NCI-H1105 (cell line): Measurements from ENCODE around the gene GPS1.

Source experiments
- DNase-seq: peaks from one replicate; lab custom pipeline; 2025; lab: John Stamatoyannopoulos, UW

Gene GPS1

DNA sequence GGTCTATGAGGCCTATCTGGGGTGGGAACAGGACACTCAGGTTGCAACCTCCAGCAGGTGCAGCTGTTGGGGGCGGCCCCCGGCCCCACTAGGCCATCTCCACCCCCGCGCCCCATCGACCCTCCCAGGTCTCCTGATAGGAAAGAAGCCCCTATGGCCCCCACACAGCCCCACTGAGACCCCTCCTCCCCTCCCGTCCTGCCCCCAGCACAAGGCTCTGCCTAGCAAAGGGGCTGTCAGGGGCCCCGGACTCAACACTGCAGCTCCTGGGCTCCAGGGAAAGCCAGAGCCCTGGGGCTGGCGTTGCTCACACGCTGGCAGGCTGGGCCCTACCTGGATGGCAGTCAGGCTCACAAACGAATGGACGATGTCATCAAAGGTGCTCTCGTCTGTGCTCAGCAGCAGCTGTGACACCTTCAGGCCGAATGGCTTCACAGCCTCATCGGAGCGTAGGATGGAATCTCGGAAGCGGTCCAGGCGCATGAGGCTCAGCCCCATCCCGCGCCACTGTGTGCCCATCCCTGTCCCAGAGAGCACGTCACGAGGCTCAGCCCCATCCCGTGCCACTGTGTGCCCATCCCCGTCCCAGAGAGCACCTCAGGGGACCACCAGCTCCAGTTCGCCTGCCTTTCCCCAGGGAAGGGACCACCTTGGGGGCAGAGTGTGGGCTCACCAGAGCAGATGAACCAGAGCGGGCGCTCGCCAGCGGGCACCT lies 39.0 kb downstream of the GPS1 start:
- DNase-seq: no peak

DNA sequence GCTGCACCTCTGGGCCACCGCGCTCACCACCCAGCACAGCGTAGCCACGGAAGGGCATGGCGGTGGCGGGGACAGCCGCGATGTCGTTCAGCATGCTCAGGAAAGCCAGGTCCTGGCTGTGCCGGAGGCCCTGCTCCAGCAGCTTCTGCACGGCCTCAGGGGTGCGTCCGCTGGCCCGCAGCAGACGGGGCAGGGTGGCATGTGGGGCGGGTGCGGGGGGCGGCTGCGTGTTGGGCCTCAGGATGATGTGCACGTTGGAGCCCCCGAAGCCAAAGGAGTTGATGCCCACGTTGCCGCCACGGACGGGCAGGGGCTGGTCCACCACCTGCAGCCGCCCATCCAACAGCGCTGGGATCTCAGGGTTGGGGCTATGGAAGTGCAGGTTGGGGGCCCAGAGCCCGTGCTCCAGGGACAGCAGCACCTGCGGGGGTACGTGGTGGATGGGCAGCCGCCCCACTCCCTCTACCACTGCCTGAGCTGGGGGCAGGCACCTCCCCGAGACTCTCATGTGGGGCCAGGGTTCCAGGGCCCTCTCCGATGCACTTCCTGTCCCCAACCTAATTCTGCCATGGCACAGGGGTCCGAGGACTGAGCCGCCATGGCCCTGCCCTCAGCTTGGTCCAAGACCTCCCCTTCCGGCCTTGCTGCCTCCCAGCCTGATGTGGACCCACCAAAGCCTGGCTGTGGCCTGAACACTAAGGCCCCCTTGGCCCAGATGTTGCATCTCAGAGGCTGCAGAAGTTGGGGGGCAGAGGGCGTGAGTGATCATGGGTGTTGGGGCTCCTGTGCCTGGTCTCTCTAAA lies 39.8 kb downstream of the GPS1 start:
- DNase-seq: no peak

DNA sequence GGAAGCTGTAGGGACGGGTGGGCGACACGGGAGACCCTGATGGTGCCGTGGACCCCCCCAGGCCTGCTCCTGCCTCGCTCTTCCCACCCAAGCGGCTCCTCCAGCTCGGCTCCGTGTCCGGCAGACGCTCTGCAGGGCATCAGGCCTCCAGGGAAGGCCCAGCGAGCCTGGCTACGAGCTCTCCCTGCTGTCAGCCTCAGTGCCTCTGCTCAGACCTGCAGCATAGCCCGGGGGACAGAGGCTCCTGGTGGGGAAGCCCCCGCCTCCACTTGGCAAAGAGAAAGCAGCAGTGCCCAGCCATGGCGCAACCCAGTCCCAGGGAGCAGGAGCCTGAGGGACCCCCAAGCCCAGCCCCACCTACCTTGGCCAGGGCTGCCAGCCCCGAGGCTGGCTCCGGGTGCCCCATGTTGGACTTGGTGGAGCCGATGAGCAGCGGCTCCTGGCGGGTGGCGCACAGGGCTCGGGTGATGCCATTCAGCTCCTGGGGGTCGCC lies 40.4 kb downstream of the GPS1 start:
- DNase-seq: no peak

DNA sequence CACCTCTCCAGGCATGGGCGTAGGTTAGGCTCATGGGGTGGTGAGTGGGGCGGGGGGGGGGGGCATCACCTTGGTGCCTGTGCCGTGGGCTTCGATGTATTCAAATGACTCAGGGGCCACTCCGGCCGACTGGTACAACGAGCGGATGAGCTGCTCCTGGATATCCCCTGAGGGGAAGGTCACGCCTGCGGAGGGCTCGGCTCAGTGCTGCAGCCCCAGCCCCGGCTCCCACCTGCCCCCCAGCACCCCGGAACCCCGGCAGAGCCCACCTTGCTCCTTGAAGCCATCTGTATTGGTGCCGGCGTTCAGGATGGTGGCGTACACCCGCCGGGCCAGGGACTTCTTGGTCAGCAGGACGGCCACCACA lies 40.9 kb downstream of the GPS1 start:
- DNase-seq: no peak

DNA sequence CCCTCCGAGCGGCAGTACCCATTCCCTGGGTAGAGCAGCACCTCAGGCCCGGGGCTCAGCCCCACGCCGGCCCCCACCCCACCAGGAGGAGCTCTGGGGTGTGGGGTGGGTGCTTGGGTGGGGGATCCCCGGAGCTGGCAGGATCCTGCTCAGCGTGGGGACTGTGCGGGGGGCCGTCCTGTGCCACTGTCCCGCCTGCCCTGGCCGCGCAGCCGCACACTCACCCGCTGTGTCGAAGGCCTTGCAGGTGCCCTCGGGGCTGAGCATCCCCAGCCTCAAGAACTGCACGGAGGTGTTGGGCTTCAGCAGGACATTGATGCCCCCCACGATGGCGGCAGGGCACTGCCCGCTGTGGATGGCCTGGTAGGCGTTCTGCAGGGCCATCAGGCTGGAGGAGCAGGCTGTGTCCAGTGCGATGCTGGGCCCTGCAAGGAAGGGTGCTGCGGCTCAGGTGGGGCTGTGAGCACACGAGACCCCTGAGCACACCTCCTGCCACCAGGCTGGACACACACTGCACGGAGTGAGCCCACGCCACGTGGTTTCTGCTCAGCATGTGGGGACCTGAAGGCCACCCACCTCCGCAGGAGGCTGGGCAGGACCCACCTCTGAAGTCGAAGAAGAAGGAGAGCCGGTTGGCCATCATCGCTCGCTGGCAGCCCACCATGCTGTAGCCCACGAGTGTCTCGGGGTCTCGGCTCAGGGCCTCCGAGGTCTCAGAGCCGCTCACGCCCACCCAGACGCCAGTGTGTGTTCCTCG lies 41.5 kb downstream of the GPS1 start:
- no peak for DNase-seq

DNA sequence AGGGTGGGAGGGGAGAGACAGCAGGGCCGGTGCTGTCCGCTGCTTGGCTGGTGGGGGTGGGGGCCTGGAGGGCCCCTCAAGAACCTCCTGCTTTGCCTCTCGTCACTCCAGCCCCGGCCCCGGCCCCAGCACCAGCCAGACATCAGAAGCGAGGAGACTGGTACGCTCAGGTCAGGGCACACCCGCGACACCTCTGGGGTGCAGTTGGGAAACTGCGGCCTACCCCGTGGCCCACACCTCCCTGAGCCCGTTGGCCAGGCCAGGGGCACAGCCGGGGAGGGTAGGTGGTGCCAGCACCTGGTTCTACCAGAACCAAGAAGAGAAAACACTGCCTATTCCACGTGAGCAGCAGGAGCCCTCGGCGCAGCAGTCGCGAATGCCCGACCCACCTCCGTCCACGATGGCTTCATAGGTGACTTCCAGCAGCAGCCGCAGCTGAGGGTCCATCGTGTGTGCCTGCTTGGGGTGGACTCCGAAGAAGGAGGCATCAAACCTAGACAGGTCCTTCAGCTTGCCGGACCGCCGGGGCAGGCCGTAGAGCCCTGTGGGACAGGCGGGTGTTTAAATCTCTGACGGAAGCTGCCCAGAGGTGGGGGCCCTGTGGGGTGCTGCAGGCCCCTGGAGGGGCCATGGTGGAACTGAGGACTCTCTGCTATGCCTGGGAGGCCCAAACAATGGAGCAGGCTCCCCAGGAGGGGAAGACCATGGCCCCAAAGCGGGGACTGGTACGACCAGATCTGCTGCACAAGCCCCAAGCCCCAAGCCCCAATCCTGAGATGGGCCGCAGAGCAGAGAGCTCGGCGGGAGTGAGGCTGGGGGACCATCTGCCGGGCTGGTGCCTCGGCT lies 43.5 kb downstream of the GPS1 start:
- DNase-seq: no peak

DNA sequence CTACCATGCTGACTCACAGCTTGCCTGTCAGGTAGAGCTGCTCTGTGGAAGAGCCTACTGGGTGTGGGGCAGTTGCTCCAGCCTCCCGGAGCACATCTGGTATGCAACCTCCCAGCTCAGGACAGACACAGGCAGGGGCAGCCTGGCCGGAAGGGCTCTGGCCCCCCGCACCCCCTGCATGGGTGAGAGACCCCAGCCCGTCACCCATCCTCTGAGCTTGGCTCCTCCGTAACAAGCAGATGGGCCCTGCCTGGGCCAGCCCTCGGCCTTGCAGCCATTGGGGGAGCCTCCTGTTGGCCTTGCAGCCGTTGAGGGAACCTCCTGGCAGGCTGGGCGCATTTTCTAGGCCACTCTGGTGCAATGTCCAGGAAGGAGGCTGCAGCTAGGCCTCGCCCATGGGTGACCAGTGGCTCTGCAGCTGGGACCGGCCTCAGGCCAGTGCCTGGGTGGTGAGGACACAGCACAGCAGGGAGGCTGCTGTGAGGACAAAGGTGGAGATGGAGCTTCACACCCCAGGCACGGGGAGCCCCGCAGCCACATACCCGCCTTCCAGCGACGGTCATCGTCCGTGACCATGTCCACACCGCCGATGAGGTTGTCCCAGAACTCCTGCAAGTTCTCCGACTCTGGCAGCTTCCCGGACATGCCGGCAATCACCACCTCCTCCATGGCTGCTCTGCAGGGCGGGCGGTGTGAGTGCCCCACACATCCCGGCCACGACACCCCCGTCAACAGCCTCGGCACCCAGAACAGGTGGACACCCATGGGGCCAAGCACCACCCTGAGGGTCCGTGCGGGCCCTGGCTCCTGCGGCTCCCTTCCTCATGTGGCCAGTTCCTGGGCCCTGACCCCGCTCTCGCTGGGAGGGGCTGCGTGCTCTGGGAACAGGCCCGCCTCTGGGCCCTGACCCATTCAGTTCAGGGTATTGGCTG lies 44.3 kb downstream of the GPS1 start:
- no peak for DNase-seq

DNA sequence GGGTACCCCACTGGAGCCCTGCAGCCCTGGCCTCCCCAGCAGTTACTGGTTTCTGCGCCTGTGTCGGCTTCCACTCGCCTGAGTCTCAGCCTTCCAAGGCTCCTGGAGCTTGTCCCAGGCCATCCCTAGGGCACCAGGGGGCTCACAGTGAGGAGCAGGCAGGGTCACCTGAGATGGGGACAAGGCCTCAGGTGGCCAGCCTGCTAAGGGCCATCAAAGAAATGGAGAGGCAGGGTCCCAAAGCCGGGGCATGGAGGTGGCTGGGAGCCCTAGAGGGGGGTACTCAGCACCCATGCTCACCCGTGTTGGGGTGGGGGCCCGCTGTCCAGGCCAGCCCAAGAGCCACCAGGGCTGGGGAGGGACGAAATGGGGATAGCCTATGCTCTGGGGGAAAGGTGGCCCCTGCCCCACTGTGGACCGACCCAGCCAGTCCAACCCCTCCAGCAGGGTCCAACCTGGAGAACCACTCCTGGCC lies 45.0 kb downstream of the GPS1 start:
- no peak for DNase-seq

DNA sequence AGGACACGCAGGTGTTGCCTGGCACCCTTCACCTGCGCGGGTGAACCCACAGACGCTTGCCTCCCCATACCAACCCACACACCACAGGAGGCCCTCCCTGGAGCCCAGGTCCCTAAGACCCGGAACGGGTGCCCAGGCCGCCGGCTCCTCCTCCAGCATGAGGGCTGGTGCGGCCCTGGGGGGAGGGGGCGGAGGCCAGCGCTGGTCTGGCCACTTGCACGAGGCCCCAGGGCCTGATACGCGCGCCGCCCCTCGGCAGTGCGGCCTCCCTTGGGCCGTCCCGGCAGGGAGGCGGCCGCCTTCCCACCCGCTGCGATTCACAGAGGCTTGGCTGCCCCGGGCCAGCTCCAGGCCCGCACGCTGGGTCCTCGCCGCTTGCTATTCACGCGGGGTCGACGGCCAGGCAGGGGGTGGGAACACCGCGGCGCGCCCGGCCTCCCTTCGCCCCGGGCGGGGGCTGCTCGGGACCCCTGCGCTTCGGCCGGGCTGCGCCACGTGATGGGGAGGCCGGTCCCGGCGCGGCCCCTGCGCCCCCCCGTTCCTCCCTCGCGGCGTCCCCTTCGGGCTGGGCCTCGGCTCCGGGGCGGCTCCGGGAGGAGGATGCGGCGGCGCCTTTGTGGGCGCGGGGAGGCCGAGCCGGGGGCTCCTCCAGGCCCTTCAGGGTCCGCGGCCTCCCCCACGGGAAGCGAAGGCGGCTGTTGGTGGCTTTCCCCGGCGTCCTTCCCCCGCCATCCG lies 45.7 kb downstream of the GPS1 start:
- DNase-seq: no peak

DNA sequence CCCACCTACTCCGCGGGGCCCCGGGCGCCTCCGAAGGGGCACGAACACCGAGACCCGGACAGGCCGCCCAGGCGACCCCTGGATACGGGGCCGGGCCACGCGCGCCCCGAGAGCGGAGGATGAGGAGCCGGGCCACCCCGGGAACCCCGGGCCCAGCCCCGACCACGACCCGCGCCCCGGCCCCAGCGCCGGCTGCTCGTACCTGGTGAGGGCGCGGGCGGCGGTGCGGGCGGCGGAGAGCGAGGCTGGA lies 46.1 kb downstream of the GPS1 start:
- DNase-seq: no peak

DNA sequence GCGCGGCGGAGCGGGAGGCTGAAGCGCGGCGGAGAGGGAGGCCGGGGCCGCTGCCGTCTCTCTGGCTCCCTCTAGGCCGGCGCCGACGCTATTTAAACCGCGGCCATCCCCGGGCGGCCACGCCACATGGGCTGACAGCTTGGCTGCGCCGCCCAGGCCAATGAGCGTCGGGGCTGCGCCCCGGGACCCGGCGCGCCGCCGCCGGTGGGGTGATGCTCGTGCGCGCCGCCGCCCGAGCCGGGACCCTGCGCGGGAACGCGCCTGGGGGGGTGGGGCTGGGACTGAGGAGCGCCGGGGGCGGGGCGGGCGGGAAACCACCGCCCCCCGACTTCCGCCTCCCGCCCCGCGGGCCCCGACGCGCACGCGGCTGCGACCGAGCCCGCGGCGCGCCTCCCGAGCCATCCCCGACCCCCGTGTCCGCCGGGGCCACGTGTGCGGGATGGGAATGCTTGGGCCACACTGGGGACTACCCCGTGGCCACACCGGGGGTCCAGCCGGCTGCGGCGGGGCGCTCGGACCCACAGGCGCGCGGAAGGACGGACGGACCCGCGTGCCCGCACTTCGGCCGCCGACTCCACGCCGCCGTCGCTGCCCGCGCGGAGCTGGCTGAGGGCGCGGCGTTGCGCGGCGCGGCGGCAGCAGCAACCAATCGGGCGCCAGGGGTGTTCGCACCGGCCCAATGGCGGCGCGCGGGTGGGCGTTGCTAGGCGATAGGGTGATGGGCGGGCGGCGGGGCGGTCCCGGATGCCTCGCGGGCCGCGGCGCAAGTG lies 46.7 kb downstream of the GPS1 start, which contains the start of gene FASN:
Gene FASN (minus strand): TSS at position 68 of the 770 bp plus-strand sequence. CDS start 1,791 bp downstream, outside the sequence.
- DNase-seq: peak; percentile 91

DNA sequence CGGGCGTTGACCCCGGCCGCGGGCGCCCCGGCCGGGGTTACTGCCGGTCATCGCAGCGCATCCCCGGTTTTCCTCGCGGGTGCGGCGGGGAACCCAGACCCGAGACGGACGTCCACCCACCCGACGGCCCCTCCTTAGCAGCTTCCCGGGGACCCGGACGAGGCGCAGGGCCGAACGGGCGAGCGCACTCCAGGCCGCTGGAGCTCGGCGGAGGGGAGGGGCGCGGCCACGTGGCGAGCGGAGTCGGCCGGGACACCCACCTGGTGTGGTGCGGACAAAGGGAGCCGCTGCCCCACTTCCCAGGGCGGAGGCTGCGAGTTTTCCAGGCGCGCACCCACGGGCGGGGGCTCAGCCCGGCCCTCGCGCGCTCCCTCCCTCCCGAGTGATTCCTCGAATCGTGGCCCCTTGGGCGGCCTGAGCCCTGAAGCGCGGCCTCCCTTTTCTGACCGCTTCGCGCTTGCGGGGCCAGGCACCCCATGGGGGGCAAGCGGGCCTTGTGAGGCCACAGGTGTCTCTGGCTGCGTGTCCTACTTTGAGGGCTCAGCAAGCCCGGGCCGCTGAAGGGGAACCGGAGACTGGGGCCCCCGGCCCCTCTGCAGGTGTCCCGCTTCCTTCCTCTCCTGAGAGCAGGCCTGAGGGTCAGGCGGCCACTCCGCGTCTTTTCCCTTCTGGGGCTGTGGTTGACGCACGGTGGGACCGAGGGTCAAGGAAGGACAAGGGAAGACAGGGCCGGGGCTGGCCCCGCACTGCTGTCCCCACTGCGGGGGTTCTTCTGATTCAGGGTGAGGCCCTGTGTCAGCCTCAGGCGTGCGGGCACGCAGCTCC lies 47.5 kb downstream of the GPS1 start:
- no peak for DNase-seq

DNA sequence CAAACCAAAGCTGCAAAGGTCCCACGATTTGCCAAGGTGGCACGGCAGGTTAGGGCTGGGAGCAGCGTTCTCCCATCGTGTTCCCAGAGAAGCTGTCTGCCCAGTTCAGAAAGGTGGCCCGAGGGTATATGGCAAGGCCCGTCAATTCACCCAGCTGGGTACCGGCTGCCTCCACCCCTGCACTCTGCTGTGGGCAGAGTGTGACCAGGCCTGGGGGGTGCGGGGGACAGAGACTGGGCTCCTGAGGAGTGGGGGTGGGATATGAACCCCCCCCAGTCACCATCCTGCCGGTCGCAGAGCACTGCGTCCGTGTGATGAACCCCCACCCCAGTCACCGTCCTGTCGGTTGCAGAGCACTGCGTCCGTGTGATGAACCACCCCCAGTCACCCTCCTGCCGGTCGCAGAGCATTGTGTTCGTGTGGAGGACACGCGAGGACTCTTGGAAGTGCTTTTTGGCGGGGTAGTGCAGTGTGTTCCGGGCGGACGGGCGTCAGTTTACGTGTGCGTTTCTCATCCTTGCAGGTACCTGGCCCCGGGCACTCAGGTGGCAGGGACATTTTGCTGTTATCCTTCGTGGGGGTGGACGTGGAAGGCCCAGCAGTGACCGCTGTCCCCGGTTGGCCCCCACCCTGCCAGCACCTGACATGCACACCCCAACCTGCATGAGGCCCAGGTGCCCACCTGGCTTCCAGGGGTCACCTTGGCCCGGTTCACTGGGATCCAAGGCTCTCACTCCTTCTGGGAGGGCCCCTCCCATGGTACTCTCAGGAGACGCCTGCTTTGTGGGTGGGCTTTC lies 49.0 kb downstream of the GPS1 start:
- no peak for DNase-seq

DNA sequence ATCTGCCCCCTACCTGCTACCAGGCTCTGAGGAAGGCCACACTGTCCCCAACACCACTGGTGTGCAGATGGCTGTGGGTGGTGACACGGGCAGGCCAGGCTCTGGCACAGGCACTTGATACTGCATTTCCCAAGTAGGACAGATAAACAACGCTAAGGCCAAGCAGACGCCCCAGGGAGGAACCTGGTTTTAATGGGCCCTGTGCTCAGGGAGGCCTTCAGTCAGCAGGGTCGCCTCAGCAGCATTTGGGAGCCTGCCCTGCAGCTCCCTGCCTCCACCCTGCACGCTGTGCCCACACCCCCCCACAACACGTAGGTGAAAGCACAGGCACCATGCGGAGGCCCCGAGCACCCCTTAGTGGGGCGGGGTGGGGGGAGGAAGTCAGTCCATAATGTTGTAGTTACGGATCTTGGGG lies 49.6 kb downstream of the GPS1 start:
- DNase-seq: no peak

DNA sequence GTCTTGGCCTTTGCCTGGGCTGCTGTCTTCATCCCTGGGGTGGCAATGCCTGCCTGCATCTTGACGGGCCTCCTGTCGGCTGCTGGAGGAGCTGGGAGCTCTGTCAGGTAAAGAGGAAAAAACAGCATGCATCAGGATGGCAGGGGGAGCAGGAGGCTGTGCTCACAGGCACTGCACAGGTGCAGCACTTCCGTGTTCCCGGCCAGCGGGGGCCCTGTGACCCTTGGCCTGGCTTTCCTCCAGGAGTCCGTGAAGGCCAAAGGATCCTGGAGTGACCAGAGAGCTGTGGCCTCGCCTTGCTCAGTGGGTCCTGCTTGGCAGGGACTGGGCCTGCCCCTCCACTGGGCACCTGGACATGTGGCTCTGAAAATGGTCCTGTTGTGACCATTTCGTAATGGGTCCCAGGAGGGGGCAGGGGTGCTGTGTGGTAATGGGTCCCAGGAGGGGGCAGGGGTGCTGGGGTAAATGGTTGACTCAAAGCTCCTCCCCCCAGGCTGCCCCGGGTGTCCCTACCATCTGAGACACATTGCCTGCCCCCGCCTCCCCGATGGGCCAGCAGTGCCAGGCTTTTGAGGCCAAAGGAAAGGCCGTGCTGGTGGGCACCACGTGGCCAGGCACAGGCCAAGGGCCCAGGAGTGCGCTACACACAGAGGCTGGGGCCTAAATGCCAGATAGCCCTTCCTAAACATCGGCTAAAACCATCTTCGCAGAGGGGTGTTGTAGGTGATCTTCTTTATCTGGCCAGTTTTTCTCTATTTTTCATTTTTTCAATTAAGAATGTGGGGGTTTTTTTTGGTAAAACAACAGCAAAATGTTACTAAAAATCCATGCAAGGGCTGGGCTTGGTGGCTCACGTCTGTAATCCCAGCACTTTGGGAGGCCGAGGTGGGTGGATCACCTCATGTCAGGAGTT lies 50.3 kb downstream of the GPS1 start:
- DNase-seq: no peak
